HG02798 (cell line): ENCODE results near the gene PPP2CA.

Experiments used
- ATAC-seq: cut with Tn5 transposase; IDR thresholded peaks from one replicate; pipeline ENCODE4 v1.9.1; 2021; ENCODE audit warnings: mild to moderate bottlenecking; ENCODE audit not compliant: unreplicated experiment, poor library complexity

PPP2CA gene

DNA sequence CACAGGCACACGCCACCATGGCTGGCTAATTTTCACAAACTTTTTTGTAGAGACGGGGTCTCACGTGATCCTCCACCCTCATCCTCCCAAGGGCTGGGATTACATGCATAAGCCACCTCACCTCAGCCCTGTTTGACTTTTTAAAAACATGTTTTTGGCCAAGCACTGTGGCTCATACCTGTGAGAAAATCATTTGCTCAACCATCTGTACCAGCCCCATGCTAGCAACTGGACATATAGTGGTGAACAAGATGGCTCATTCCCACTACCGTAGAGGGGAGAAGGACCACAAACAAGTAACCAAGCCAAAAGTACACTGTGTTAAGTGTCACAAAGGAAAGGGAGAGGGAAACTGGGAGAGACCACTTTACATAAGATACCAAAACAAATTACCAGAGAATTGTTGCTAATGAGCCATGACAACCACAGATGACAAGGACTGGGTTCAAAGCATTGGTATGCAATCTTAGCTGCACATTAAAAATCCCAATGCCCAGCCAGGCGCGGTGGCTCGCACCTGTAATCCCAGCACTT is 19.2 kb downstream of the PPP2CA start:
- no peak for ATAC-seq

DNA sequence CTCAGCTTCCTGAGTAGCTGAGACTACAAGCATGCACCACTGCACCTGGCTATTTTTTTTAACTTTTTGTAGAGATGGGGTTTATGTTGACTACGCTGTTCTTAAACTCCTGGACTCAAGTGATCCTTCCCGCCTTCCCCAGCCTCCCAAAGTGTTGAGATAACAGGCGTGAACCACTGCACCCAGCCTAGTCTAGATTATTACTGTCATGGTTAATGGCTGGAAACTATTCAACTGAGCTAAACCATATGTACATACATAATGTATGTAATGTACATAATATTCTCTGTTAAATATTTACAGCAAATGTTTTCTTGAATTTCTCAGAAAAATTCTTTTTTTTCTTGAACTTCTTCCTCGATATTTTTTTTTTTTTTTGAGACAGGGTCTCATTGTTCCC is 21.3 kb downstream of the PPP2CA start:
- ATAC-seq: no peak

DNA sequence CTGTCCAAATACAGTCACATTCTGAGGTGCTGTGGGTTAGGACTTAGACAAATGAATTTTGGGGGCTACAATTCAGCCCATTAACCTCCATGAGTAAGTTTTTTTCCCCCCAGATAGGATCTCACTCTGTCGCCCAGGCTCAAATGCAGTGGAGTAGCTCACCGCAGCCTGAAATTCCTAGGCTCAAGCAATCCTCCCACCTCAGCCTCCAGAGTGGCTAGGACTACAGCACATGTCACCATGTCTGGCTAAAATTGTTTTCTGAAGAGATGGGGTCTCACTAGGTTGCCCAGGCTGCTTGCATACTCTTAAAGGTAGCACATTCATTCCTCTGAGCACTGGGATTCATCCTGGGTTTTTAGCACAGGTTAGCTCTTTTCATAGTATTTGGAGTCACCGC is 22.2 kb downstream of the PPP2CA start:
- no peak for ATAC-seq

DNA sequence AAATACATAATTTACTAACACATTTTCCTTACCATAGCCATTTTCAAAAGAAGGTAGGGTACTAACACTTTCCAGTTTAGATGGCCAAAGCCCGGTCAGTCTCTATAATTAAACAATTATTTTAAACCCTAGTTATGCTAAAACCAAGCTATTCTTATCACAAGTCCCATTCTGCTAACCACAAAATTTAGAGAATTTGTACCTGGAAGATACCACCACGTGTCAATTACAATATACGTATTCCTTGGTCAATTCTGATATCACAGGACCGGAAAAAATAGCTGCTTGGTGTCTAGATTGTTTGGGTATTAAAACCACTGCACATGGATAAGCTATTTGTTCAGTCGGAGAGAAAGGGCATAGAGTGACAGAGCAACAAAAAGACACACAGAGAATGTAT is 30.2 kb downstream of the PPP2CA start:
- no peak for ATAC-seq

DNA sequence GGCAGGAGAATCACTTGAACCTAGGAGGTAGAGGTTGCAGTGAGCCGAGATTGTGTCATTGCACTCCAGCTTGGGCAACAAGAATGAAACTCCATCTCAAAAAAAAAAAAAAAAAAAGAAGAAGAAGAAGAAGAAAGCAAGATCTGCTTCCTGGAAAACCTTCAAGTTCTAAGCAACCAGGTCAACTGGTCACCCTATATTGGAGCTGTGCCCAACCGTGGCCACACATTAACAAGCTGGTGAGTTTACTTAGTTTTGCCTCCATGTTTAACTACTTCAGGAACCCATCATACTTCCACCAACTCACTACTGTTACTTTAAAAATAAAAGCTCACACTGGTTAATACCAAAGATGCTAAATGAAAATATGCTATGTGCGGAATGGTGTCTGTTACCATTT is 36.8 kb downstream of the PPP2CA start:
- ATAC-seq: no peak

DNA sequence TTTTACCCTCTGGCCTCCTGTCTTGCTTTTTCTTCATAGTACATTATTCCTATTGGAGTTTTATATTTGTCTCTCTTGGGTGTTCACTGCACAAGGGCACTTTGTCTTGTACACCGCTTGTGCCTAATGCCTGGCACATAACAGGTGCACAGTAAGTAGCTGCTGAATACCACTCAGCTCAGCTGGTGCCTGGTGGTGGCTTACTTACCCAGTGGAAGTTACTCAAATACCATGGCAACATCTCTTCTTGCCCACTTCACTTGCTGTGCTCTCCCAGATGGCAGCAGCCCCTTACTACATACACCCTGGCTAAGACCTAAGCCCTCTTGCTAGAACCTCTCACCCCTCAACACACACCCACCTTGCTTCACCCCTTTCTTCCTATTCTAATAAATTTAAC is 37.8 kb downstream of the PPP2CA start:
- no peak for ATAC-seq

DNA sequence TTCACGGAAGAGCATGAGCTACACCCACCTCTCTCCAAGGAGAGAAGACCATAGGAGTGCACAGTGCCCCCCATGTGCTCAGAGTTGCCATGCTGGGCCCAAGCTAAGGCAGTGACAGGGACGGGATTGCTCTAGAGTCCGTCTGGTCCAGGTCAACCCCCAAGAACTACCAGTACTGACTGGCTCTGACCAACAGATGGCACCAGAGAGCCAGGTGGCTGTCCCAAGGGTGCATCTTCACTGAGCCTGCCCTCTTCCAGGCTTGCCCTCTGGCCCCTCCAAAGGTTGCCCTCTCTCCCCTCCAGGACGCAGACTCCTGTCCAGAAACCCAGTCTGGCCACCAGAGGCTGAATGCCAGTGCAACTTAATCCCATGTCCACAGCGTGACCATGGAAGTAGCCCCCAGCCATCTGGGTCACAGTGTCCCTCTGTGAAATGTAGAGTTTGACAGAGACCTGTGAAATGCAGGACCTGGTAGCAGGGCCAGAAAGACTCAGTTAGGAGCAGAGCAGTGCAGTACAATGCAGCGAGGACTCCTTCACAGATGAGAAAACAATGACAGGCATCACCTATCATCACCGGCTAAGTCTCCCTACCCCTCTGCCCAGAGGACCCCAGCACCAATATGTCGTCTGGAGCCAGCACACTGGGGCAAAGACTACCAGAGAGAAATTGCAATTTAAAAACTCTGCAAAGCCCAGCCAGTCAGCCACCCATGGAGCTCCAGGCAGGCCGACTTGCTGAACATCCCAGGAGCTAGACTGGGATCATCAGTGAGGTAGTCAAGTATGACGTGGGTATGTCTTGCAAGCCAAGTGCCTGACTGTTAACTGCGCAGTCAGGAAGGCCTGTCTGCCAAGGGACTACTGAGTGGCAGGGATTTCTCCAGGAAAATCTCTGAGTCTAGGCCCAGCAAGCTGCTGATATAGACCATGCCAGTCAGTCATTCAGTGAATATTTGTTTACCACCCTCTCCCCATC is 41.4 kb downstream of the PPP2CA start:
- ATAC-seq: peak; percentile 85

DNA sequence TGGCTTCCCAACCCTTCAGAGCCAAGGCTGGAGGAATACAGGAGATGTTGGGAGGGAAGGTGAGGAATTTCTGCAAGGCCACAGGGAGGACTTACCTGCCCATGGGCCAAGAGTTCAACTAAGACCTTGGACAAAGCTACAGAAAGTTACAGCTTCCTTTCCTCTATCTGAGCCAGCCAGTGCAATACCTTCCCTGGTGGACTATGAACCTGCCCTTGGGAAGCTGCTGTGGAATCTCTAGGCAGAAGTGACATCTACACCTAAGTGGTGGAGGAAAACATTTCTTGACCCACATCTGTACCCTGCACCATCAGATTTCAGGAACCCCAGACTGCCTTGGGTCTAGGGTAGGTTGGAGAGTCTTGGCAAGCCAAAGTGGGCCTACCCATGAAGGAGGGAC is 42.4 kb downstream of the PPP2CA start:
- ATAC-seq: no peak

DNA sequence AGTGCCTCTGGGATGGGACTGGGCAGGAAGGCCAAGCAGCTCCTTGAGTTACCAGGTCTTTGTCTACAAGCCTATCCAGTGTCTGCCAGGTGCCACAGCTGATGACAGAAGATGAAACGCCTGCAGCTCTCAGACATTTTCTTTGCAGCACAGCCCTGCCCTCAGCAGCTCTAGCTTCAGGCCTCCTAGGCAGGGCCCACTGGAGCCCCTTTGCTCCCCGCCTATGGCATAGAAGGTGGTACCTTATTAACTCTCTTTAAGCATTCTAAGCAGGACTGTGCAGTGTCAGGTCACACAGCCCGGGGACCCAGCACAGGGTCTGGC is 47.8 kb downstream of the PPP2CA start:
- no peak for ATAC-seq

DNA sequence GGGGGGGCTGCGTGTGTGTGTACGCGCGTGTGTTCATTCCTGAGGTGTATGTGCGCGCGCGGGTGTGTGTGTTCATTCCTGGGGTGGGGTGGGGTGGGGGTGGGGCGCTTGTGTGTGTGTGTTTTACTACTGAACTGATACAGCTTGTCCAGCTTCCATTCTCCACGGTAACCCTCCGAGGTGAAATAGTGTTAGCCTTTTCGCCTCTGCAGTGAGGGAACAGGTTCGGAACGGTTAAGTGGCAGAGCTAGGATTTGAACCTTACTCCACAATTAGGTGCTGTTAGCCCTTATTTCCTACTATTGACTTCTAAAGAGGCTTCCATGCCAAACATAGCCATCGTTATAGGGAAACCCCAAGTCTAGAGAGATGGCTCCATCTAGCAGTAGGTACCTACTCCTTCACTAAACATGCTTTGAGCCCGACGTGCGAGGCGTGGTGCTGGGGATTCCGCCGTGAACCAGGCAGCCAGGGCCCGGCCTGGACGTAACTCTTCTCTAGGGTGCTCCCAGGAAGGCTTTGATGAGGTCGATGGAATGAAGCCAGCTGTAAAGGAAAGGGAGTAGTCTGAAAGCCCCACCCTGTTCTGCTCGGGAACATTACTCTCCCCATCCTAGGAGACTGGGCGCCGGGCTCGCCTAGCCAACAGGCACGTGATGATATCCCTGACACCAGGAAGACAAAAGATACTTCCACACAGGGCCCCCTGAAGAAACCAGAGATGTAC is 48.3 kb downstream of the PPP2CA start:
- no peak for ATAC-seq

DNA sequence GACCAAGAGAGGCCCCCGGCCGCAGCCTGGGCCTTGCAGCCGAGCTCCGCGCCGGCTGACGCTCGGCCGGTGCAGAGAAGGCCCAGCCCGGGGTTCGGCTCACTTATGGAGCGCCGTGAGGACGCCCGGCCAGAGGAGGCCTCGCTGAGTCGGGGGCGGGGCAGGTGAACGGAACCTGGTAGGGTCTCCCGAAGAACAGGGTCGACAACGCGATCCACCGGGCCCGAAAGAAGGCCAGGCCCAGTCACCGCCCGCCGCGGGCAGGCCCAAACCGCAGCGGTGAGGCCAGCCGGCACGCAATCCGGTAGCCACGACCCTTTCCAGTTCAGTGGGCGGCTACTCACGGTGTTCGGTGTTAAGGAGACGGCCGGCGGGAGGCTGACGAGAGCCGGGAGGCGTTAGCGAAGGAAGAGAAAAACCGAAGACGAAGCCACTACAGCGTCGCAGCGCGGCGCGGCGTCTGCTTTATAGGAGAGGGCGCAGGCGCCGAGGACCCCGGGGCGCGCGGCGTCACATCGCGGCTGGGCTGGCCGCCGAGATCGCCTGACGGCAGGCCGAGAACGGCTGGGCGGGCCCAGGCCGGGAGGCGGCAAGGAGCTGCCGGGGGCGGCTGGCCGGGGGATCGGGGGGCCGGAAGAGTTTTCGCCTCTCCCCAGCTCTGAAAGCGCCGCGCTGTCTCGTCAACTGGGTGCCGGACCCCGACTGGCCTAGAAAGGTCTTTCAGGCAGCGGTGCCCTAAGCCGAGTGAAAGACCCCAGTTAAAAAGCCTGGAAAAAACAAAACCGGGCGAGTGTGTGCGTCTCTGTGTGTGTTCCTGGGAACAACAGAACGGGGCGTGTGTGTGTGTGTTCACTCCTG is 49.1 kb downstream of the PPP2CA start, which contains the start of gene SKP1:
Gene SKP1, minus strand, starts transcription at position 440 of the 858 bp plus-strand sequence. CDS start 2,928 bp downstream, outside the sequence.
- peak; percentile 79 for ATAC-seq

DNA sequence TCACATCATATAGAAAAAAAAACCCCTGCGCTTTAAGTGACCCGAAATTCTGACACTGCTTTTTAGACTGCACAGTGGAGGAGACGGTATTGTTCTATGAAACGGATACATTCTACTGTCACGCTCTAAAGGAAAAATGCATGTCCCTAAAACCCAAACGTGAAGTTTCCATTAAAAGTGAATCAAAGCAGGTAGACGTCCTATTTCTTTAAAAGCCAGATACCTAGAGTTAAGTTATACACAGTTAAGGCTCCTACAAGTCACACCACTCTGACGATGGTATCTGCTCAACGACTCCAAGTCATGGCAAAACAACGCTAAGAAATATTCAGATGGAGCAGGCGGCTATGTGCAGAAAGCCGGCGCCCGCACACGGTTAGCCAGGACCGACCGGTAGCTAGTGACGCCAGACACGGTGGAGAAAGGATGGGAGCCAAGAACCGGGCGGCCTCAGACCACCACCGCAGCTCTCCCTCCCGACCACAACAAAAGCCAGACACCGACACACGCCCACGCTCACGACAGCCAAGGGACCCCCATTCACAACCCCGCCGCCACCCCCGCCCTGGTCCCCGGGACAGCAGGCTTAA is 49.9 kb downstream of the PPP2CA start:
- peak; percentile 25 for ATAC-seq

DNA sequence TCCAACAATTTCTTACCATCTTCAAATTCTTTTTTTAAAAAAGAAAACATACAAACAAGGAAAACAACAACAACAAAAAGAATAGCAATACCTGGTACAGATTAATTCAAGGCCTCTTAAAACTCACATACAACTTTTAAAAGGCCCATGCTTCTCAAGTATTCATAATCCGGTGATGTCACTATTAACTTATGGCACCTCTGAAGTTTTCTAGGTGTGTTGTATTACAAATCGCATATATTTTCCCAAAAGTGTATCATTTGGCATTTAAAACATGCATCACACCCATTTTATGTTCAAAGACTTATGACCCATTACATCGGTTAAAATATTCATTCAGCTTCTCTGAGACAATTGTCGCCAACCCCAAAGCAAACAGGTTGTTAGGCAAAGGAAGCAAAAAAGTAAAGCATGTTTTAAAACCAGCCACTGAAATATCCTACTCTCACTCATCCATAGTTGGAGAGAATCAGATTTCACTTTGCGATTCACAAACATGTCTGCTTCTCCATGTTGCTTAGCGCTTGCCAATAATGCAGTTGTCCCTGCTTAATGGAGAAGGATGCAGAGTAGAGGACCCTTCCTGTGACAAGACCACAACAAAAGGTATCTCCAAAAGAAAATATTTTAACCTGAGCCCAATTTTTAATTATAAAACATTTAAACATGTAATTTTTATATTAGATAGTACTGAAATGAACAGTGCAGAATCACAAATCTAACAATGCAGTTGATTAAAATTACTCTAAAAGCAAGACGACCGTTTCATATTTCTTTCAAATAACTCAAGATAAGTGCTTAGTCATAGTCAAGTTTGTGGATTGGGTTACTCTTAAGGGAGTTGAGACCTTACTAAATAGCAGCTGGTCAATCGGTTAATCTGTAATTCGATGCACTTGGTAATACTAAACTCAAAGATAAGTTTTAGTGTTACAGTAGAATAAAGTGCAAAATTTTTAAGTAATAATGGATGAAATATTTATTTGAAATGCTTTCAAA is 50.7 kb downstream of the PPP2CA start:
- ATAC-seq: no peak

DNA sequence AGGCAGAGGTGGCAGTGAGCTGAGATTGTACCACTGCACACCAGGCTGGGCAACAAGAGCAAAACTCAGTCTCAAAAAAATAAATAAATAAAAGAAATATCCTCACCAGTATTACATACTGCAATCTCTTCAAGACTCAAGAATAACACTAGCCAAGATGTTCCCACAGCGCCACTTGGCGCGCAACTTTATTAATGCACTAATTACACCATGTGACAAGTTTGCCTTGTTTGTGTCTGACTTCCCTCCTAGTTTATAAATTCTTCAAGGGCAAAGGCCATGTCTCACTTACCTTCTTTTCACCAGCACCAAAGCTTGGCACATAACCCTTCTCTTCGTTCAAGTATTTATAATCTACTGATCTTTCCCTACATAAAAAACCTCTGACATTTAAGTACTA is 53.9 kb downstream of the PPP2CA start:
- ATAC-seq: no peak

DNA sequence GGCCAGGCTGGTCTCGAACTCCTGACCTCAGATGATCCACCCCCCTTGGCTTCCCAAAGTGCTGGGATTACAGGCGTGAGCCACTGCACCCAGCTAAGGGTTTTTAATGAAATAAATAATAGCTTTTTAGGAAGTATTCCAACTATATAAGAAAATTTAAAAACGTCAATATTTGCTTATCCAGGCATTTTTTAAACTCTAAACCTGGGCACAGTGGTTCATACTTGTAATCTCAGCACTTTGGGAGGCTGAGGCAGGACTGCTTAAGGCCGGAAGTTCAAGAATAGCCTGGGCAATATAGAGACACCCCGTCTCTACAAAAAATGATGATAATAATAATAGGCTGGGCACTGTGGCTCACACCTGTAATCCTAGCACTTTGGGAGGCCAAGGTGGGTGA is 63.3 kb downstream of the PPP2CA start:
- no peak for ATAC-seq

DNA sequence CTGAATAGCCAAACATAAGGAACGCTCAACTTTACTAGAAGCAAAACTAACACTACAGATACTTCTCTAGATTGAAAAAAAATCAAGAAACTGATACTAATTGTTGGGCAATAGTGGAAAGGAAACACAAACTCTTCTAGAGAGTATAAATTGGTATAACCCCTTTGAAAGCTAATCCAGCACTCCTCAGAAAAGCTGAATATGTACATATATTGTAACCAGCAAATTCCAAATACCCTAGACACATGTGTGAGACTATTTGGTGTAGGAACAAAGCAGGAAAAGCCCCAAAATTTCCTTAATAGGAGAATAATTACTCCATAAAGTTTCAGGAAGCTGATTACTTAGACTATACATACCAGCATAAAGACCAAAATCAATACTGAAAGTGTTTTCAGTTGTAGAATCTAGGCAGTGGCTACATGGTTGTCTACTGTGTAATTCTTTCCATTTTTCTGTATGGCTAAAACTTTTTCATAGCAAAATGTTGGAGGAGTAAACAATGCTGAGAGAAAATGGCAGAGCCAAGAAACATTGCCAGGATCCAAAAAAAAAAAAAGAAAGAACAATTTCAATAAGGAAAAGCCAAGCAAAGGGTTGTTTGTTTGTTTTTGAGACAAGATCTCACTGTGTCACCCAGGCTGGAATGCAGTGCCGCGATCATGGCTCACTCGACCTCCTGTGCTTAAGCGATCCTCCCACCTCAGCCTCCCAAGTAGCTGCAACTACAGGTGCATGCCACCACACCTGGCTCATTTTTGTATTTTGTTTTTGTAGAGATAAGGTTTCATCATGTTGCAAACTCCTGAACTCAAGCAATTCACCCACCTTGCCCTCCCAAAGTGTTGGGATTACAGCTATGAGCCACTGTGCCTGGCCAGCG is 64.1 kb downstream of the PPP2CA start:
- no peak for ATAC-seq

DNA sequence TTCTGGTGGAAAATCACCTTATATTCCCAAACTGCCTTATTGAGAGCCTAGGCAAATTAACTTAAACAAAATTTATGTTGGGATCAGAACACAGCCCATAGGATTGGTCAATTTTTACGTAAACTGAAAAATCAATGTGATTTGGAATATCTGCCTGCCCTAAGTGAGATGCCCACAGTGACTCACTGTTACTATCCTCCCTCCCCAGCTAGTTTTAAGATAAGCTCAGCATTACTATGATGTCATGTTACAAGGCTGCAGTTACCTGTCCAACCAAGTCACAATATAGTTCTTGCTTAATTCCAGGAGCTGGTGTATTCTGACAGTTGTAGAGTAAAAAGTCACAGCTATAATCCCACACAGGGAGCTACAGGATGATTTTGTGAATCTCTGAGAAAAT is 72.2 kb downstream of the PPP2CA start:
- ATAC-seq: no peak

DNA sequence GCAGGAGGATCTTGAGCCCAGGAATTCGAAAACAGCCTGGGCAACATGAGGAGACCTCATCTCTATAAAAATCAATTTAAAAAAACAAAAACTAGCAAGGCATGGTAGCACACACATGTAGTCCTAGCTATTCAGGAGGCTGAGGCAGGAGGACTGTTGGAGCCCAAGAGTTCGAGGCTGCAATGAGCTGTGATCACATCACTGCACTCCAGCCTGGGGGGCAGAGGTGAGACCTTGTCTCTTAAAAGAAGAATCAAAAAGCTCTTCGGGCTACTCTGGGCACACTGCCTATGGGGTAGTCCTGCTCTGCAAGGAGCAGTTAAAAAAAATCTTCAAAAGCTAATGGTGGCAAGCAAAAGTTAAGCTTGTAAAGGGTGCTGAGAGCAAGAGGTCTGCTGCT is 72.6 kb downstream of the PPP2CA start:
- no peak for ATAC-seq
